ENCODE results near the gene METTL1. TPM values are rescaled to one million over a fixed set of nuclear protein-coding genes. Genes with fewer than 3 reads are reported as not detected.

METTL1 gene
- total and polyA plus RNA-seq, 9 of the 15 experiments (the other 6 are each of a cell fraction or from before 2014, with no cell fraction given) = 12.6 to 65.9 (median 39.2) TPM

DNA sequence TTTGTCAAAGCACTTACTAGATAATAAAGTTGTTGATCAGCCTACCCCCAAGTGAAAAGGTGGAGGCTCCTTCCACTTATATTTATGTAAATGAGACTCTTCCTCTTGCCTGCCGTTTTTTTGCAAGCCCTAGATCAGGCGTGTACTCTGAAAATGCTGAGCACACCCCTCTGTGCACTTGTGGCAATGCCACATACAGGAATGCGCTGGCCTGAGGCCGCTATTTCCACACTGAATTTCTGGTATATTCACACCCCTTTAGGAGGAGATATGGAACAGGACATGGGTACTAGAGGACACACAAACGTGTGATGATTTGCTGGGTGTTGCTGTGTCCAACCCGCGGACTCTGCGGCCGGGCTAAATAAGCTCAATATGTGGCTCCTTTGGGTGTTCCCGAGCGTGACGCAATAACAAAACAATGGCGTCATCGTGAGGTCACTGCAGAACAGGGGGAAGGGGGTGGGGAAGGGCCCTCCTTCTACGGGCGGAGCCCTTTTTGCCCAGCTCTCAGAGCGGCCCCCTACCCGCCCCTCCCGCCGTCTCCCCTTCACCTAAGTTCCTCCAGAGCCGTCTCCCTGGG, 27.6 kb downstream of the METTL1 start:
- Histone ChIP-seq H3K79me2 (ENCODE audit: control insufficient read depth, insufficient read depth, low read length) (peaks cover 13% of the 10 kb centered on the region), H4K20me1 (replicated peaks; ENCODE audit: control insufficient read depth, insufficient read depth, low read length) (no peaks in the 10 kb centered on the region), H3K9ac (ENCODE audit: insufficient read depth in 1 of 2, low read depth in 2 of 2, low read length in 2 of 2) (peak overlapping the region; percentile 88 to 95), H3K27me3 (ENCODE audit: control insufficient read depth in 2 of 2, insufficient read depth in 2 of 2, low read length in 2 of 2) (peaks cover 0 to 10% of the 10 kb centered on the region in 2 experiments; a peak in 2 of 5 replicates), H3K4me2 (ENCODE audit: insufficient read depth, low read length) (peak overlapping the region; percentile 88), H3K4me3 (peak overlapping the region; percentile 59), H3K27ac (ENCODE audit: extremely low read depth, low read depth, low read length) (peak overlapping the region; percentile 84), H3K9me3 (replicated peaks; ENCODE audit: control insufficient read depth, insufficient read depth, low read depth, low read length) (no peaks in the 10 kb centered on the region), H3K4me1 (replicated peaks in 1 of 2; ENCODE audit: control insufficient read depth in 2 of 2, insufficient read depth in 2 of 2, low read length in 2 of 2) (peaks cover 7 to 13% of the 10 kb centered on the region in 2 experiments; a peak in 3 of 5 replicates), H3K9me1 (ENCODE audit: control insufficient read depth, insufficient read depth, low read length) (no peaks in the 10 kb centered on the region), H2AFZ (ENCODE audit: low read depth, low read length) (peak overlapping the region; percentile 90), H3K36me3 (ENCODE audit: control insufficient read depth, insufficient read depth, low read length) (peaks cover 34% of the 10 kb centered on the region)
- intact Hi-C loops (cut with micrococcal nuclease) = no loop called here
- DNase-seq (ENCODE audit: extremely low read depth in 1 of 4, low spot score in 3 of 4) = peak; percentile 83 to 88 (median 88)
- FAIRE-seq = no peak
- BruUV-seq (replicated peaks) = no TSS peak
- POLR2A ChIA-PET = interaction anchor here (0.6 to 2.5 kb wide), 15 partner anchors 9 to 229 kb away, joined by 3 to 15 read pairs (median 4); partner anchors contain the start of genes CYP27B1, DDIT3, EEF1AKMT3 and METTL1
- WGBS (ENCODE audit: insufficient coverage, low coverage, missing lambda C conversion rate) = 26% methylated on average over 21 of the region's 21 CpGs
- in situ Hi-C loops (cut with MboI) = loop anchor here (10.0 kb wide), 1 partner anchor 429 kb away; no protein-coding TSS in a partner anchor
- CTCF ChIA-PET (ENCODE audit: low intra/inter-chr PET ratio) = no interaction called here
- ATAC-seq = peak; percentile 57
- TF ChIP-seq RNF2 (IDR thresholded peaks at IDR 0.05) = no peak
- peak; percentile 74; the same call in 1 of the 2 replicates for TF ChIP-seq ZNF766 (CRISPR knock-in tag; conservative IDR thresholded peaks at IDR 0.05)
- TF ChIP-seq IRF9 (tag; IDR thresholded peaks at IDR 0.05) = peak; percentile 73; the same call in 1 of the 2 replicates
- TF ChIP-seq PHF8 (IDR thresholded peaks at IDR 0.05; ENCODE audit: borderline replicate concordance, low read length) = peak; percentile 60; the same call in 1 of the 2 replicates
- TF ChIP-seq ZNF57 (CRISPR knock-in tag; IDR thresholded peaks at IDR 0.05) = no peak
- TF ChIP-seq TRIM24 (IDR thresholded peaks at IDR 0.05) = peak in 1 of 2 experiments; percentile 33; a peak in 1 of 4 replicates
- TF ChIP-seq ZNF79 (CRISPR knock-in tag; IDR thresholded peaks at IDR 0.05; ENCODE audit: low read depth) = no peak
- TF ChIP-seq ZNF212 (CRISPR knock-in tag; IDR thresholded peaks at IDR 0.05) = no peak
- TF ChIP-seq, protein P1, sequence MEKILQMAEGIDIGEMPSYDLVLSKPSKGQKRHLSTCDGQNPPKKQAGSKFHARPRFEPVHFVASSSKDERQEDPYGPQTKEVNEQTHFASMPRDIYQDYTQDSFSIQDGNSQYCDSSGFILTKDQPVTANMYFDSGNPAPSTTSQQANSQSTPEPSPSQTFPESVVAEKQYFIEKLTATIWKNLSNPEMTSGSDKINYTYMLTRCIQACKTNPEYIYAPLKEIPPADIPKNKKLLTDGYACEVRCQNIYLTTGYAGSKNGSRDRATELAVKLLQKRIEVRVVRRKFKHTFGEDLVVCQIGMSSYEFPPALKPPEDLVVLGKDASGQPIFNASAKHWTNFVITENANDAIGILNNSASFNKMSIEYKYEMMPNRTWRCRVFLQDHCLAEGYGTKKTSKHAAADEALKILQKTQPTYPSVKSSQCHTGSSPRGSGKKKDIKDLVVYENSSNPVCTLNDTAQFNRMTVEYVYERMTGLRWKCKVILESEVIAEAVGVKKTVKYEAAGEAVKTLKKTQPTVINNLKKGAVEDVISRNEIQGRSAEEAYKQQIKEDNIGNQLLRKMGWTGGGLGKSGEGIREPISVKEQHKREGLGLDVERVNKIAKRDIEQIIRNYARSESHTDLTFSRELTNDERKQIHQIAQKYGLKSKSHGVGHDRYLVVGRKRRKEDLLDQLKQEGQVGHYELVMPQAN (IDR thresholded peaks at IDR 0.05; ENCODE audit: borderline replicate concordance) = no peak
- 0 out of 2 replicates have a peak, but pooled peaks have one; percentile 47 for TF ChIP-seq ESRRA (IDR thresholded peaks at IDR 0.05; ENCODE audit: borderline replicate concordance, low read depth)
- no peak for TF ChIP-seq RAD21 (CRISPR knock-in tag; conservative IDR thresholded peaks at IDR 0.05 in 1 of 2, IDR thresholded peaks at IDR 0.05 in 1 of 2)
- TF ChIP-seq NR4A1 (CRISPR knock-in tag; IDR thresholded peaks at IDR 0.05) = no peak
- TF ChIP-seq NR4A1 (tag; IDR thresholded peaks at IDR 0.05) = no peak
- no peak for TF ChIP-seq EHMT2 (IDR thresholded peaks at IDR 0.05)
- TF ChIP-seq ZNF512 (tag; IDR thresholded peaks at IDR 0.05) = no peak
- TF ChIP-seq TCF3 (CRISPR knock-in tag; IDR thresholded peaks at IDR 0.05) = no peak
- no peak for TF ChIP-seq BRD4 (IDR thresholded peaks at IDR 0.05)
- TF ChIP-seq ZNF511 (CRISPR knock-in tag; IDR thresholded peaks at IDR 0.05) = no peak

Data from K562 (cell line).